HepG2 (cell line): ENCODE data around the gene VWA7. TPM values are rescaled to one million over a fixed set of nuclear protein-coding genes. Genes with fewer than 3 reads are reported as not detected.

Source experiments
- BATF2 ChIP-seq: sonication (generic); formaldehyde crosslinking; IDR thresholded peaks from 2 replicates; pipeline ENCODE4 v1.8.0; 2022; ENCODE audit warnings: mild to moderate bottlenecking, missing genetic modification reagents, moderate library complexity
- CBX5 ChIP-seq: sonication (generic); formaldehyde crosslinking; IDR thresholded peaks from 2 replicates; pipeline ENCODE4 v1.4.0; 2020; ENCODE audit warnings: missing genetic modification reagents, borderline replicate concordance
- CCDC6 ChIP-seq: sonication (generic); formaldehyde crosslinking; IDR thresholded peaks from 2 replicates; pipeline ENCODE4 v1.8.1; 2022; ENCODE audit warnings: mild to moderate bottlenecking, missing genetic modification reagents, moderate library complexity
- DR1 ChIP-seq: sonication (generic); formaldehyde crosslinking; IDR thresholded peaks from 2 replicates; pipeline ENCODE4 v1.8.0; 2021; ENCODE audit warnings: mild to moderate bottlenecking, missing genetic modification reagents, inconsistent platforms
- GATA4 ChIP-seq: sonication (generic); IDR thresholded peaks from 2 replicates; pipeline ENCODE4 v1.6.1; 2016; ENCODE audit warnings: antibody characterized with exemption, low read depth, borderline replicate concordance
- GTF2F1 ChIP-seq: fragments of 150-350 bp; IDR thresholded peaks from 2 replicates; pipeline ENCODE4 v1.6.1; 2014; ENCODE audit warnings: low read length
- HMG20B ChIP-seq: conservative IDR thresholded peaks from 2 replicates; pipeline ENCODE4 v1.6.1; 2016; ENCODE audit warnings: missing genetic modification reagents, missing compliant biosample characterization
- HOXA3 ChIP-seq: sonication (generic); formaldehyde crosslinking; IDR thresholded peaks from 2 replicates; pipeline ENCODE4 v1.5.0; 2020; ENCODE audit warnings: missing genetic modification reagents
- KDM5B ChIP-seq: sonication (generic); formaldehyde crosslinking; IDR thresholded peaks from 2 replicates; pipeline ENCODE4 v1.4.0; 2020; ENCODE audit warnings: missing genetic modification reagents, mild to moderate bottlenecking, borderline replicate concordance
- MED1 ChIP-seq: sonication (generic); formaldehyde crosslinking; IDR thresholded peaks from 2 replicates; pipeline ENCODE4 v1.4.0; 2020; ENCODE audit warnings: missing genetic modification reagents
- MXD1 ChIP-seq: sonication (generic); formaldehyde crosslinking; IDR thresholded peaks from 2 replicates; pipeline ENCODE4 v1.4.0; 2020; ENCODE audit warnings: mild to moderate bottlenecking, missing genetic modification reagents
- MXI1 ChIP-seq: IDR thresholded peaks from 3 replicates; pipeline ENCODE4 v1.6.1; 2012; ENCODE audit warnings: low read depth, low read length, inconsistent platforms, borderline replicate concordance
- MZF1 ChIP-seq: sonication (generic); formaldehyde crosslinking; IDR thresholded peaks from 2 replicates; pipeline ENCODE4 v1.8.1; 2023; ENCODE audit warnings: mild to moderate bottlenecking, missing genetic modification reagents, borderline replicate concordance
- SP5 ChIP-seq: IDR thresholded peaks from 2 replicates; pipeline ENCODE4 v1.6.1; 2016; ENCODE audit warnings: low read depth, borderline replicate concordance
- SRSF1 ChIP-seq: fragments of 200-400 bp; formaldehyde crosslinking; optimal IDR thresholded peaks from 2 replicates; pipeline ENCODE3; 2017; ENCODE audit warnings: mild to moderate bottlenecking, low read depth, low read length, moderate library complexity
- SSRP1 ChIP-seq: IDR thresholded peaks from 2 replicates; pipeline ENCODE4 v1.6.1; 2016; ENCODE audit warnings: control low read depth
- TARDBP ChIP-seq: sonication (generic); formaldehyde crosslinking; IDR thresholded peaks from 2 replicates; pipeline ENCODE4 v1.8.0; 2022; ENCODE audit warnings: mild to moderate bottlenecking, missing genetic modification reagents
- YEATS2 ChIP-seq: sonication (generic); formaldehyde crosslinking; IDR thresholded peaks from 2 replicates; pipeline ENCODE4 v1.4.0; 2020; ENCODE audit warnings: missing genetic modification reagents, borderline replicate concordance
- ZBED4 ChIP-seq: sonication (generic); formaldehyde crosslinking; IDR thresholded peaks from 2 replicates; pipeline ENCODE4 v1.4.0; 2020; ENCODE audit warnings: missing genetic modification reagents, borderline replicate concordance
- ZNF207 ChIP-seq: fragments of 450-650 bp; IDR thresholded peaks from 2 replicates; pipeline ENCODE4 v1.6.1; 2016; ENCODE audit warnings: antibody characterized with exemption, borderline replicate concordance
- ZNF331 ChIP-seq: sonication (generic); formaldehyde crosslinking; IDR thresholded peaks from 2 replicates; pipeline ENCODE4 v1.4.0; 2020; ENCODE audit warnings: missing genetic modification reagents
- ZNF564 ChIP-seq: sonication (generic); formaldehyde crosslinking; IDR thresholded peaks from 2 replicates; pipeline ENCODE4 v1.8.1; 2023; ENCODE audit warnings: mild to moderate bottlenecking, missing genetic modification reagents
- ZNF569 ChIP-seq: sonication (generic); formaldehyde crosslinking; IDR thresholded peaks from 2 replicates; pipeline ENCODE4 v1.5.0; 2020; ENCODE audit warnings: mild to moderate bottlenecking, missing genetic modification reagents, moderate library complexity, borderline replicate concordance
- ZNF639 ChIP-seq: conservative IDR thresholded peaks from 2 replicates; pipeline ENCODE4 v1.6.1; 2018; ENCODE audit warnings: missing genetic modification reagents
- ZNF749 ChIP-seq: sonication (generic); formaldehyde crosslinking; IDR thresholded peaks from 2 replicates; pipeline ENCODE4 v1.8.0; 2022; ENCODE audit warnings: mild to moderate bottlenecking, missing genetic modification reagents, moderate library complexity, borderline replicate concordance
- polyA plus RNA-seq, 8 experiments: library from polyadenylated mRNA; depleted of rRNA in 3 of 8; stranded (reverse) in 7 of 8; unstranded in 1 of 8; fragments of >200 nt; fragmentation: Illumina TruSeq in 4 of 8; extraction: Trizol in 4 of 8; gene quantifications; 2 replicates each; pipeline versions ENCODE4 v1.2.1 to v1.2.3, GENCODE V29; 2011 to 2016; ENCODE audit warnings: low read depth in 4 of 8, missing spikeins in 1 of 8, mixed read lengths in 1 of 8; ENCODE audit not compliant: insufficient read depth in 1 of 8
- total RNA-seq, 5 experiments: library from RNA; depleted of rRNA; stranded (reverse); fragments of >200 nt; fragmentation: Illumina TruSeq; extraction: Trizol; gene quantifications; 2 replicates each; pipeline ENCODE4 v1.2.3, GENCODE V29; 2016; ENCODE audit warnings: low read depth in 1 of 5

Gene VWA7
- total and polyA plus RNA-seq, 2 of the 13 experiments (the other 11 are each of a cell fraction or from before 2014, with no cell fraction given) = 0.86 to 3.3 TPM

- no peak; the same call in 1 of the 2 replicates for TF ChIP-seq BATF2 (CRISPR knock-in tag)
- TF ChIP-seq GATA4 = no peak
- TF ChIP-seq SRSF1 = no peak
- no peak for TF ChIP-seq MZF1 (CRISPR knock-in tag)
- TF ChIP-seq KDM5B (CRISPR knock-in tag) = peak; percentile 84; the same call in 1 of the 2 replicates
- peak; percentile 73 for TF ChIP-seq SP5 (CRISPR knock-in tag)
- TF ChIP-seq HOXA3 (CRISPR knock-in tag) = peak; percentile 93
- TF ChIP-seq MED1 = peak; percentile 83
- TF ChIP-seq ZNF207 = no peak
- peak; percentile 99 for TF ChIP-seq CCDC6 (CRISPR knock-in tag)
- no peak; the same call in 1 of the 2 replicates for TF ChIP-seq HMG20B (CRISPR knock-in tag)
- peak; percentile 79 for TF ChIP-seq ZNF331 (CRISPR knock-in tag)
- no peak for TF ChIP-seq GTF2F1
- TF ChIP-seq MXI1 = peak; percentile 99
- TF ChIP-seq MXD1 (CRISPR knock-in tag) = peak; percentile 100
- peak; percentile 71 for TF ChIP-seq TARDBP (CRISPR knock-in tag)
- TF ChIP-seq ZNF569 (CRISPR knock-in tag) = no peak
- peak; percentile 86; the same call in 1 of the 2 replicates for TF ChIP-seq SSRP1 (CRISPR knock-in tag)
- peak; percentile 86; the same call in 1 of the 2 replicates for TF ChIP-seq CBX5 (CRISPR knock-in tag)
- peak; percentile 91; the same call in 1 of the 2 replicates for TF ChIP-seq ZBED4 (CRISPR knock-in tag)
- TF ChIP-seq DR1 (CRISPR knock-in tag) = peak; percentile 71; the same call in 1 of the 2 replicates
- peak; percentile 43; the same call in 1 of the 2 replicates for TF ChIP-seq ZNF749
- peak; percentile 88 for TF ChIP-seq YEATS2 (CRISPR knock-in tag)
- TF ChIP-seq ZNF564 (CRISPR knock-in tag) = 0 out of 2 replicates have a peak, but pooled peaks have one; percentile 22
- peak; percentile 86 for TF ChIP-seq ZNF639 (CRISPR knock-in tag)
These were observed 18.6 kb upstream of the VWA7 start, which contains the start of gene VARS1 (continued) for GRCh38 chr6:31795616-31796298.
